ENCODE data around the gene OR51A2.
"Not testable (repeated sequence)": the region's sequence is repeated elsewhere in the genome, so short reads cannot be mapped to it uniquely, and the experiment has no call there.

Gene OR51A2, protein sequence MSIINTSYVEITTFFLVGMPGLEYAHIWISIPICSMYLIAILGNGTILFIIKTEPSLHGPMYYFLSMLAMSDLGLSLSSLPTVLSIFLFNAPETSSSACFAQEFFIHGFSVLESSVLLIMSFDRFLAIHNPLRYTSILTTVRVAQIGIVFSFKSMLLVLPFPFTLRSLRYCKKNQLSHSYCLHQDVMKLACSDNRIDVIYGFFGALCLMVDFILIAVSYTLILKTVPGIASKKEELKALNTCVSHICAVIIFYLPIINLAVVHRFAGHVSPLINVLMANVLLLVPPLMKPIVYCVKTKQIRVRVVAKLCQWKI

DNA sequence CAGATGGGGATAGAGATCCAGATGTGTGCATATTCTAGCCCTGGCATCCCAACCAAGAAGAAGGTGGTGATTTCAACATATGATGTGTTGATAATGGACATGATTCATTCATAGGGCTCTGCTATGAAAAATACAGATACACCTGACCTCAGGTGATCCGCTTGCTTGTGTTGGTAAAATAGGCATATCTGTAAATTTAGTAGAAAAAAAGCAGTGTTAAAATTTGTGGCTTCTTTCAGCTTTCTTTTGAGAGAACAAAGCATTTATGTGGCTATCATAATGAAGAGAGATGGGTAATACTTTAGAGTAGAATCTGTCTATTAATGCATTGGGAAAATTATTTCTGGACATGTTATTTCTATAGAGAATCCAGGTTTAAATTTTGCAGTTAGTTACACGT lies at the start of gene OR51A2:
Gene OR51A2 (minus strand): TSS at position 101 of the 400 bp plus-strand sequence. CDS start 0 bp downstream, at position 101.
- DNase-seq, result not testable (repeated sequence)

DNA sequence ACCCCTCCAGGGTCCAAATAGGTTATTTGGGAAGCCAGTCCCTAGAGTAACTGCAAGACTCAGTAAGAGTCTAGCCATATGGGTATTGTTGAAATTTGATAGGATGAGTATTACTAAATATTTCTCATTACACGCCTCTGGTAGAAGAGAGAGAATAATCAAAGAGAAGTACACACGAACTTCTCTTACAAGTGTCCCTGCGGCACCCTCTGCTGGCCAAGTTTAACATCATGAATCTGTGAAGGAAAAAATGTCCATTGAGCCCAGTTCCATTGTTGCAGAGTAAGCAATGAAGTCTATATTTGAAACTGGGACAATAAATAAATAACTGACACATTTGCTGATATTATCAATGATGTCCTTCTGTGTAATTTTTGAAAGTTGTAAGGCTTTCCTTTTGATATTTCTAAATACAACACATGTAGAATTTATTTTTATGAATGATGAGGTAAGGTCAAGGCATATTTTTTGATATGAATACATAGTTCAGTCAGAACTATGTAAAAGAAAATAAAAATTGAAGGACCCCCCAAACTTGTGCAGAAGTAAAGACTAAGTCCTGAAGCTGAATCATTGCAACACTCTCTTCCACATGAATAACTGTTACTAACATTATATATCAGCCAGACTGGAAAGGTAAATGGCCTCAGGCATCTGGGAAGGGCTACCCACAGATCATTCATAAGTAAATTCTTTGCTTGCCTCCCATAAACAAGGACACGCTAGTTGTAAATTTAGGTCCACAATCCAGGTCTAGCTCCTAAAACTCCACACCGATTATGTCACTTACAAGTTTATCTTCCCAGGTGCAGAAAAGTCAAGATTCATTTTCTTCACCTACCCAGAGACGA lies 49.1 kb upstream of the OR51A2 start:
- no peak for DNase-seq

DNA sequence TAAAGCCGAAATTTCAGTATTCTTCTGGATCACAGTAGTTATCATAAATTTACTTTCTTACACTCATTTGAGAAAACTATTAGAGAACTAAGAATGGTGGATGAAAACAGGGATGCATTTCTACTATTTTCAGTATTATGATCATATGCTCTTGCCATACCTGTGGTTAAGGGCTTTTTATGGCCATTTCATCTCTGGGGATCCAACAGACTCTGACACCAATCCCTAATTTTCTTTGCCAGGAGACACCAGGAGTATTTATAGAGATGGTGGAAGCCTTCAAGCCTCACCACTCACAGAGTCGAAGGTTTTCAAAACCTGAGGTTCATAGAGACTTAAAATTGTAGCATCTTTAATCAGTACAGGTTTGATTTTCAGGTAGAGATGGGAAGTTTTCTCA lies 39.0 kb upstream of the OR51A2 start, which contains the start of gene OR51L1:
Gene OR51L1 (plus strand): TSS at position 301 of the 400 bp plus-strand sequence. CDS start 4,132 bp downstream, outside the sequence.
- DNase-seq, result no peak

DNA sequence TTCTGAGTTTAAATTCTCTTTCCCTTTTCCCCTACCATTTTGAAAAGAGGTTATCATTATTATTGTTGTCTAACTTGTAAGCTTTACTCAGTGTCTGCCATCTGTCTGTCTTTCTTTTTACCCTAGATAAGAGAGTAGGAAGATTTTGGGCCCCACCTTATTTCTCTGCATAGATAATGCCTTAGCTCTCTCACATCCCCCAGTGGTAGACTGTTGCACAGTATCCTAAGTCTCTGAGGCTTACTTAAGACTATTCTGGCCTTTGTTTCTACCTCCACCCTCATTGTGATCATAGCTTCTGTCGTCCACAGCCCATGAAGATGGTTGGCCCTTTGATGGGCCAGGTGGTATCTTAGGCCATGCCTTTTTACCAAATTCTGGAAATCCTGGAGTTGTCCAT lies 35.5 kb upstream of the OR51A2 start:
- DNase-seq, result no peak

DNA sequence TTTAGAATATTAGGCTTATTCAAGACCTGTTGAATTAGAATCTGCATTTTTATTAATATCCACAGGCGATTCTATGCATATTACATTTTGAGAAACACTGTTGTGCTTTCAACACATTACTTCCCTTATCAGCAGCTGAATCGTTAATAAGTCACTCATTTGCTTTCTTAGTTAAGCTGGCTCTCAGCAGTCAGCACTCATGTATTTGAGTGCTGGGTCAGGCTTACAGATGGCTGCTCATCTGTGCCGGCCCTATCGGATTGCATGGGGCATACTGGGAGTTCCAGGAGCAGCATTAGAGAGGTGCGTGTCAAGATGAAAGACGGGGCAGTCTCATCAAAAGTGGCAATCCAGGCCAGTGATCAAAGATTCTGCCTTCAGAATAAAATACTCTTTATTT lies 28.3 kb upstream of the OR51A2 start:
- no peak for DNase-seq

DNA sequence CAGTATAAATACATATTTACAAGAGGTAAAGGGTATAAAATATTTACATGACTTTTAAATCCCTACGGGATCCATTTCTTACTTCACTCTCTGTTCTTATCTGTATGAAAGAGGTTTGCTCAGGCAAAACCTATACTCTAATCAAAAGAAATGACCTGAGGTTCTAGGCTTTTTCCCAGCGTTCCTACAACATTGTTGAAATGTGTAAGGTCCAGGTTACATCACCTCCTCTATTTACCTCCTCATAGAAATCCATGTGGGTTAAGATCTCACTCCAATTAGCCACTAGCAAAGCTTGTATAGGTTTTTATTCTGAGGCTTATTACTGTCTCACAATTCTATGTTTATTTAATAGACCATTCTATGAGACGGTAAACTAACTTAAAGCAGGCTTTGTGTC lies 27.2 kb upstream of the OR51A2 start:
- DNase-seq, result no peak

DNA sequence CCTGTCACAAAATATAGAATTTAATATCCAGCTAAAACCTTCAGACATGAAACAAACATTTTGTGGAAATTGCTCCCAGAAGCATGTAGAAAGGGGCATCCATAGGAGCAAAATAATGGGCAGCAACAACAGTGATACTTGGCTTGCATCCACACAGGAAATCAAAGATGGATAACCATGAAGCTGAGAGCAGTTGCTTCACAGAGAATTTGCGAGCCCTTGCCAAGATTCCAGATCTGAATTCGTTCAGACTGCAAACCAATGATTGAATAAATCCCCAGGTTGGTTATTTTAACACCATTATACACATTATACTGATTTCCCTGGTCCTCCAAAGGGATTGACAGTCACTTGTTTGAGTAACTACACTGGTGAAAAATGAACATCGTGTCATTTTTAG lies 23.5 kb upstream of the OR51A2 start:
- no peak for DNase-seq

DNA sequence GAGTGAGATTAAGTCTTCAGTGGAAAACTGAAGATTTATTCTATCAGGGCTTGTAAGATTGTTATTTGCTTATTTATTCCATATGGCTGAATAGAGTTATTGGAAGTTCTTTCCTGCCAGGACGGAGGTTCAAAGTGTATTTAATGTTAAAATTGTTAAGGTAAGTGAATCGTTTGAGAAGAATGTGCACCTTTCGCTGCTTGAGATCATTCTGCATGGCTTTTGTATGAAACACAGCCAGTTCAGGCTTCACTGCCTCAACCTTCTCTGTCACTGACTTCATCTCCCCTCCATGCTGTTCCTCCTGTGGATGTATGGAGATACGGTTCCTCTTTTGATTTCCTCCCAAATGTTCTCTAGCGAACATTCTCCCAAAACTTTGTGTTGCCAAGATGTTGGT lies 19.9 kb upstream of the OR51A2 start:
- no peak for DNase-seq

DNA sequence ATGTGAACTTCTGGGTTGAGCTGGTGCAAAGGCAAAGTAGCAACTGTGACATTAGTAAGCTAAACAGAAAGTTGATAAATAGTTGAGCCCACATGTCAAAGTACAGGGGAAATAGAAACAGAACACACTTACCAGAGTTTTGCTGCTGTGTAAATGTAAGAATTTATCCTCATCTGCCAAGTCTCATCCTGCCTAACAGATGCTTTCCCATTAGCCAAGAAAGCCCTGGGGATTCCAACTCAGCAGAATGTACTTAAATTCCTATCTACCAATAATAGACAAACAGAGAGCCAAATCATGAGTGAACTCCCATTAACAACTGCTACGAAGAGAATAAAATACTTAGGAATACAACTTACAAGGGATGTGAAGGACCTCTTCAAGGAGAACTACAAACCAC lies 7.3 kb upstream of the OR51A2 start:
- no peak for DNase-seq

DNA sequence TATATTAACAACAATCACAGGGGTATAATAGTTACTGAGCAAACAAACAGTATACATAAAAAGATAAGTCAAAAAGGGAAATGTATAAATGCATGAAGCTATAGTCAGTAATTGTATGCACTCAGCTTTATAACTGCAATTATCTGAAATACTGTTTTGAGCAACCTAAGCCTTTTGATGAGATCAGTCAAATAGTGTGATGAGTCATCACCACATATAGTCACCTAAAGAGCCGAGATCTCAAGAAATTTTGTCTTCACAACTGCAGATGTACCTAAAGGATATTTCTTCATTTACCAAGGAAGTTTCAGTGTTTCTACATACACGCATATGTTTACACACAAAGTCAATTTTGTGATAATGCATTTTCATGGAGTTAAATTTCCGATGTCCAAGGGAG lies 5.4 kb upstream of the OR51A2 start:
- DNase-seq, result no peak

DNA sequence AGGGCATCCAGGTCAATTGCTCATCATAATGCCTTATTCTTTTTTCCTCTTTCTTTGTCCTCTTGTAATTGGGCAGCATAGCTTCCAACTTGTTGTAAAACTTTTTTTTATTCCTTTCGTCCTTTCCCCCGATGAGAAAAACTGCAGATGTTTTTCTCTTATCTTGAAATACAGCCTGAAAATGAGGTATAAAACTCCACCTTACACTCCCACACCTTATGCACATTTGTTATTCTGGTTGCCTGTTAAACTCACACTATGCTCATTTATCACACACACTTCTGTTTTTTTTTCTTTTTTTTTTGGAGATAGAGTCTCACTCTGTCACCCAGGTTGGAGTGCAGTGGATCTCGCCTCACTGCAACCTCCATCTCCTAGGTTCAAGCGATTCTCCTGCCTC lies 1.9 kb upstream of the OR51A2 start:
- DNase-seq, result no peak

DNA sequence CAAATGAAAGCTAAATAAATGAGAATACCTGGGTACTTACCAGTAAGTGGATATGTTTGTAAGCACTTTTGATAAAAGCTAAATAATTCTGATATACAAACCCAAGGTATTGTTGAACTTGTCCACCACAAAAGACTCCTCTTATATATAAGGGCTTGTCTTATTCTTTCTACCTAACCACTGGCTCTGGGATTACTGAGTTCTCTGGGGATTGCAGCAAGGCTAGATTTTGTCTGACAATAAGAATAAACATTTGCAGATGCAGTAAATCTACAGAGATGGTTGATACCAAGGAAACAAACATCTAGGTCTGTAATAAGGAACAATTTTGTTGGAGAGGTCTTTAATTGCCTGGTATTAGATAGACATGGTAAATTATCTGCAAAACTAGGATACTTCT lies 8.0 kb downstream of the OR51A2 start, which contains the start of gene OR51A4:
Gene OR51A4 (minus strand): TSS at position 101 of the 400 bp plus-strand sequence. CDS start 505 bp downstream, outside the sequence.
- no peak for DNase-seq

DNA sequence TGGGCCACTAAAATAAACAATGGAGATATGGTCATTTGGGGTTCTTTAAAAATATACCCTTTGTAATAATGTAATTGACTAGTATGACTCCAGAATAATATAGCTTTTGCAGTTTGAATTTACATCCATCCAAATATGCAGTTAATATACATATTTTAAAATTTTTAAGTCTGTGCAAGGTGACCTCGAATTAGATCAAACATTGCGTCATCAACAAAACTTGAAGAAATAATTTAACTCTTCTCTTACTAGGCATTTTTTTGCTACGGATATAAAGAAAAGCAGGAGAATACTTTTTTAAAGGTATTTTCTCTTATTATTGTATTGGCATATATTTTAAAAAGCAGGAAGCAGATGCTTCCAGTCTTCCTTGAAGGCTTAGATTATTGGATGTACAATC lies 18.8 kb downstream of the OR51A2 start:
- no peak for DNase-seq

DNA sequence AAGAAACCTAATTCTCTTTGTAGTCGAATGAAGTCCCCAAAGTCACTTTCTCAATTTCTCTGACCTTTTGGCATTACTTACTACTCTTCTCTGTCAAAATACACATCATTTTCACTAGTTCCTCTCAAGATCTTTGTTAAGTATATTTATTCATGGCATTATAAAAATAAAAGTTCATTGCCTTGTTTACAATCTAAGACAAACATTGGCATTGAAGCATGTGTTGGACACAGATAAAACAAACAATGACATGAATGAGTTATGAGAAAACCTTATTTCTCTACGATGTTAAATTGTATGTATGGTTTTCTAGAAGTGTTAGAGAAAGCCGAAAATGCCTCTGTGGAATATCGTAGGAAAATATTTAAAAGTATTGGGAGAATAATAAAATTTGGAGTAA lies 22.8 kb downstream of the OR51A2 start:
- no peak for DNase-seq

DNA sequence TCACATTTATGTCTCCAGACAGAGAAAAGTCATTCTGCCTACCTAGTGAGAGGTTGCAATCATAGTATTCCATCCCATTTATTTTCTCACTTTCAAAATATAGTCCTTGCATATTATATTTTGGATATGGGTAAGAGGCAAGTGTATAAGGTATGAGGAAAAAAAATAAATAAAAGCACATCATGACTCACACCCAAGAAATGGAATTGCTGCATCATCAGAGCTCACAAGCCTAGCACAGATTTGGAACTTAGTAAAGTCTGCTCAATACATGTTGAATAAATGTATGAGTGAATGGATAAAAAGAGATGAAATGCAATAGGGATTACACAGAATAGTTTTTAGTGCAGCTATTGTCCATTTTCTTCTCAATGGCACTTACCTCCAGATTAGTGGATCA lies 28.9 kb downstream of the OR51A2 start:
- no peak for DNase-seq

DNA sequence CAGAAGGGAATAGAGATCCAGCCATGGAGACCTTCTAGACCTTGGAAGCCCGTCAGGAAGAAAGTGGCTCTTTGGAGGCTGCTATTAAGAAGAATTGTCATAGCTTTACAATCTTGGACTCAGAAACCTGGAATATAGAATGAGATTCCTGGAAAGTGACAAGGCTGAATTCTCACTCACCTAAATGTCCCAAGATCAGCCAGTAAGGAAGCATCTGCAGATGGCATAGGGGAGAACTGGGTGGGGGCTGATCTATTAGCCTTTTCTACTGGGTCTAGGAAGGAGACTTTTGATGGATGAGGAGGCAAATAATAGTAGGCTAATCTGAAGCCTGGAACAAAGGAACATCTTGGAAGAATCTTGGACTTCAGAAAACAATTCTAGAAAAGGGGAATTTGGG lies 31.3 kb downstream of the OR51A2 start, which contains the start of gene OR51G1:
Gene OR51G1 (minus strand): TSS at position 101 of the 400 bp plus-strand sequence. CDS start 0 bp downstream, at position 101.
- DNase-seq, result no peak

DNA sequence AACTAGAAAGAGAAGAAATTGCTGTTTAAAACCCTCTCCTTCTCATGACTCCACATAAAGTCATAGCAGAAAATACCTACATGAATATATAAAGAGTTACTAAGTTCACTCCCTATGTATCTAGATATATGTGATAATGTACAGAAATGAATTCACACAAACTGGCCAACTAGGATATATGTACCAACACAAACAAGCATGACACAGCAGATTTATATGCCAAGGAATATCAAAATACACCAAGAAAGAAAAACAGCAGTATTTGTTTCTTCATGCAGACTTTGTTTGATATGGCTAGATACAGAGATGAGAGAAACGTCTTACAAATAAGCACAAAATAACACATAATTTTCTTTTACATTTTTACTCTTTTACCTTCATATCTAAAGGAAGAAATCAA lies 33.2 kb downstream of the OR51A2 start:
- no peak for DNase-seq

DNA sequence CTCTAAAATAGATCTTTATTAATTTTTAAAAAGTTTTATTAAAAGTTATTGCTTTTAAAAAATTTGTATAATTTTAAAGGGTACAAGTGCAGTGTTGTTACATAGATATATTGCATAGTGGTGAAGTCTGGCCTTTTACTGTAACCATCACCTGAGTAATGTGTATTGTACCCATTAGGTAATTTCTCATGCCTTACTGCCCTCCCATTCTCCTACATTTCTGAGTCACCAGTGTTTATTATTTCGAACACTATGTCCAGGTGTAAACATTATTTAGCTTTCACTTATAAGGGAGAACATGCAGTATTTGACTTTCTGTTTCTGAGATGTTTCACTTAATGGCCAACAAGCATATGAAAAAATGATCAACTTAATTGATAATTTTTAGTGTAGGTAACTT lies 33.7 kb downstream of the OR51A2 start:
- no peak for DNase-seq

DNA sequence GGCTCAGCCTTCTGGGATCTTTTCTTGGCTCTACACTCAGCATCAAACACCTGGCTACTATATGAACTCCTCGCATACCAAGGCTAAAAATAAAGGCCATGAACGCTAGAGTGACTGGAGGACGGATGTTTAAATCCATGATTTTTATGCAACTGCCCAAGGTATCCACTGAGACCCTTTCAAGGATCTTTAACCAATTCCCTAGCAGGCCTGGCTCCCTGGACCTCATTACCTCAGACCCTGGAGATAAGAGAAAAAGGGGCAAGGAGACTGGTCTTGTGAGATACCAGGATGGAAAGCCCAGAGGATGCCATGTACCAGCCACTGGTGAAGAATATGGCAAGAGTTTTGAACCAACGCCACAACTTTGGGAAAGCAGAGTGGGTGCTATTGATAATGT lies 36.3 kb downstream of the OR51A2 start, which contains the start of gene OR51G2:
Gene OR51G2 (minus strand): TSS at position 101 of the 400 bp plus-strand sequence. CDS start 3,687 bp downstream, outside the sequence.
- DNase-seq, result no peak

DNA sequence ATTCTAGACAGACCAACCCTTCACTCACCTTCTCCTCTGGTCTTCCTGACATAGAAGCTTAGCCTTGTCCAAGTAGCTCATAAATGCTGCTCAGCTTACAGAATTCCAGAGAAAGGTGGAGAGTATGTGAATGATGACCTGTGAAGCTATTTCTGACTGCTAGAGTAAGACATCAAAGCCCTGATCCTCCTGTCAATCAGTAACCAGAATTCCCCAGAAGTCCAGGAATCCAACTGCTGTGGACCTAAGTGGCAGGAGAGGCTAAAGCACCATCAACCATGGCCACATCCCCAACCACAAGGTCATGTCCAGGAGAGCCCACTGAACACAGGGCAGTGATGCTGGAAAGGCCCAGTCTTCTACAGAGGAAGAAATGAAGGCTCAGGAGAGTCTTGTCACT lies 38.9 kb downstream of the OR51A2 start:
- no peak for DNase-seq

All from left hindlimb (tissue), 1 donor.